ENCODE results near the gene MFSD8. TPM values are rescaled to one million over a fixed set of nuclear protein-coding genes. Genes with fewer than 3 reads are reported as not detected.
A peak's percentile ranks its signal among the peaks of the same experiment; 100 is the strongest.
"Not testable (repeated sequence)": the region's sequence is repeated elsewhere in the genome, so short reads cannot be mapped to it uniquely, and the experiment has no call there.

Gene MFSD8
- total RNA-seq, 1 experiment from 2014 or later: 24.0 TPM

- H3K9me3 ChIP-seq (ENCODE audit: control insufficient read depth, low read depth, low read length): no peaks in the 10 kb centered on the region
- H2AK5ac ChIP-seq (ENCODE audit: insufficient read length, low read length): no peak overlapping the region
- H2BK20ac ChIP-seq (ENCODE audit: low read depth, low read length, poor library complexity, severe bottlenecking): no peak overlapping the region
- H3K14ac ChIP-seq (ENCODE audit: insufficient read depth, low read length): no peak overlapping the region
- no peak overlapping the region for H3T11ph ChIP-seq (ENCODE audit: low read length)
- no peaks in the 10 kb centered on the region for H3K27me3 ChIP-seq (ENCODE audit: insufficient read depth, low read length)
- no peak for DNase-seq
- H4K5ac ChIP-seq (ENCODE audit: insufficient read length, low read depth, low read length): no peak overlapping the region
- TF ChIP-seq, protein P1, sequence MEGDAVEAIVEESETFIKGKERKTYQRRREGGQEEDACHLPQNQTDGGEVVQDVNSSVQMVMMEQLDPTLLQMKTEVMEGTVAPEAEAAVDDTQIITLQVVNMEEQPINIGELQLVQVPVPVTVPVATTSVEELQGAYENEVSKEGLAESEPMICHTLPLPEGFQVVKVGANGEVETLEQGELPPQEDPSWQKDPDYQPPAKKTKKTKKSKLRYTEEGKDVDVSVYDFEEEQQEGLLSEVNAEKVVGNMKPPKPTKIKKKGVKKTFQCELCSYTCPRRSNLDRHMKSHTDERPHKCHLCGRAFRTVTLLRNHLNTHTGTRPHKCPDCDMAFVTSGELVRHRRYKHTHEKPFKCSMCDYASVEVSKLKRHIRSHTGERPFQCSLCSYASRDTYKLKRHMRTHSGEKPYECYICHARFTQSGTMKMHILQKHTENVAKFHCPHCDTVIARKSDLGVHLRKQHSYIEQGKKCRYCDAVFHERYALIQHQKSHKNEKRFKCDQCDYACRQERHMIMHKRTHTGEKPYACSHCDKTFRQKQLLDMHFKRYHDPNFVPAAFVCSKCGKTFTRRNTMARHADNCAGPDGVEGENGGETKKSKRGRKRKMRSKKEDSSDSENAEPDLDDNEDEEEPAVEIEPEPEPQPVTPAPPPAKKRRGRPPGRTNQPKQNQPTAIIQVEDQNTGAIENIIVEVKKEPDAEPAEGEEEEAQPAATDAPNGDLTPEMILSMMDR (conservative IDR thresholded peaks at IDR 0.05): peak; percentile 35
- no peak overlapping the region for H2AFZ ChIP-seq (ENCODE audit: low read length)
- no peaks in the 10 kb centered on the region for H3K4me1 Mint-ChIP-seq
- no peak overlapping the region for H3K4me3 Mint-ChIP-seq
- no peaks in the 10 kb centered on the region for H3K27me3 Mint-ChIP-seq (ENCODE audit: low read depth)
- no peak overlapping the region for H3K27ac ChIP-seq (ENCODE audit: insufficient read length, low read depth, low read length)
- H3K18ac ChIP-seq (ENCODE audit: insufficient read length, low read depth, low read length): no peak overlapping the region
- no peak overlapping the region for H3K4ac ChIP-seq (ENCODE audit: low read depth, low read length)
- H3K79me1 ChIP-seq (ENCODE audit: insufficient read depth, low read depth, low read length, poor library complexity, severe bottlenecking): no peaks in the 10 kb centered on the region
- H2BK12ac ChIP-seq (ENCODE audit: insufficient read length, low read depth, low read length): no peak overlapping the region
- H2BK5ac ChIP-seq (ENCODE audit: insufficient read length, low read length): no peak overlapping the region
- no peak overlapping the region for H3K56ac ChIP-seq (ENCODE audit: insufficient read length, low read depth, low read length)
- H4K91ac ChIP-seq (ENCODE audit: insufficient read length, low read depth, low read length): no peak overlapping the region
- no CpG with 5 or more reads among the region's 8 CpGs for WGBS (ENCODE audit: extremely low coverage, insufficient read length, low lambda C conversion rate)
- H2BK15ac ChIP-seq (ENCODE audit: low read depth, low read length): no peak overlapping the region
- no peaks in the 10 kb centered on the region for H3K79me2 ChIP-seq (ENCODE audit: insufficient read depth, low read length)
- H3K27ac Mint-ChIP-seq: peak overlapping the region in 2 of 3 experiments; percentile 60 to 71; a peak in 2 of 7 replicates
- H3K4me1 ChIP-seq (ENCODE audit: insufficient read depth, low read length): no peaks in the 10 kb centered on the region
- no peak overlapping the region for H2BK120ac ChIP-seq (ENCODE audit: low read depth, low read length, poor library complexity, severe bottlenecking)
- H4K8ac ChIP-seq (replicated peaks; ENCODE audit: insufficient read length, low read depth, low read length): no peak overlapping the region
- H4K20me1 ChIP-seq (ENCODE audit: control insufficient read depth, insufficient read depth, insufficient read length): no peaks in the 10 kb centered on the region
- H3K9me3 Mint-ChIP-seq: peaks cover 4 to 11% of the 10 kb centered on the region in 2 experiments; a peak in 4 of 5 replicates
- H3K4me2 ChIP-seq (ENCODE audit: insufficient read depth, insufficient read length, low read length): no peak overlapping the region
- no peak overlapping the region for H3K23ac ChIP-seq (ENCODE audit: insufficient read length, low read depth, low read length)
- no peak overlapping the region for H3K9ac ChIP-seq (ENCODE audit: extremely low read depth, insufficient read length, low read length)
- no peaks in the 10 kb centered on the region for H3K23me2 ChIP-seq (ENCODE audit: insufficient read length, low read depth, low read length, poor library complexity, severe bottlenecking)
- peaks cover 36 to 57% (median 43%) of the 10 kb centered on the region in 3 experiments for H3K36me3 Mint-ChIP-seq (ENCODE audit: insufficient read depth in 1 of 3, low read depth in 3 of 3)
Measured at GRCh38 chr4:127997534-127998388, 32.8 kb upstream of the MFSD8 start.

DNA sequence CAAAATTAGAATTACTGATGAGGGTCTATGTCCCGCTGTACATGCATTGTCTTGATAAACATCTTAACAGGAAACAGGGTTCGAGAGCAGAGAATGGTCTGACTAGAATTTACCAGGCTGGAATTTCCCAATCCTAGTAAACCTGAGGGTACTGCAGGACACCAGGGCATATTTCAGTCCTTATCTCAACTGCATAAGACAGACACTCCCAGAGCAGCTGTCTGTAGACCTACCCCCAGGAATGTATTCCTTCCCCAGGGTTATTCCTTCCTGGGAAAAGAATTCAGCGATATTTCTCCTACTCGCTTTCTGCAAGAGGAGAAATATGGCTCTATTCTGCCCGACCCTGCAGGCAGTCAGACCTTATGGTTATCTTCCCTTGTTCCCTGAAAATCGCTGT is 31.5 kb upstream of the MFSD8 start:
- Mint-ChIP-seq H3K9me3 (peaks cover 4 to 11% of the 10 kb centered on the region in 2 experiments; a peak in 4 of 5 replicates), H3K36me3 (ENCODE audit: insufficient read depth in 1 of 3, low read depth in 3 of 3) (peaks cover 31 to 49% (median 34%) of the 10 kb centered on the region in 3 experiments)
- H3K27ac Mint-ChIP-seq; H4K5ac ChIP-seq (ENCODE audit: insufficient read length, low read depth, low read length); DNase-seq; H2AFZ ChIP-seq (ENCODE audit: low read length); H4K91ac ChIP-seq (ENCODE audit: insufficient read length, low read depth, low read length); H3K27ac ChIP-seq (ENCODE audit: insufficient read length, low read depth, low read length); H3K4ac ChIP-seq (ENCODE audit: low read depth, low read length); H3K27me3 ChIP-seq (ENCODE audit: insufficient read depth, low read length); H3K4me1 Mint-ChIP-seq; H3K18ac ChIP-seq (ENCODE audit: insufficient read length, low read depth, low read length); H3K27me3 Mint-ChIP-seq (ENCODE audit: low read depth); H4K8ac ChIP-seq (replicated peaks; ENCODE audit: insufficient read length, low read depth, low read length); H3K79me1 ChIP-seq (ENCODE audit: insufficient read depth, low read depth, low read length, poor library complexity, severe bottlenecking); H2AK5ac ChIP-seq (ENCODE audit: insufficient read length, low read length); H3K9ac ChIP-seq (ENCODE audit: extremely low read depth, insufficient read length, low read length); H4K20me1 ChIP-seq (ENCODE audit: control insufficient read depth, insufficient read depth, insufficient read length); H3K9me3 ChIP-seq (ENCODE audit: control insufficient read depth, low read depth, low read length); H3K4me2 ChIP-seq (ENCODE audit: insufficient read depth, insufficient read length, low read length); H2BK5ac ChIP-seq (ENCODE audit: insufficient read length, low read length); H2BK15ac ChIP-seq (ENCODE audit: low read depth, low read length); H3K79me2 ChIP-seq (ENCODE audit: insufficient read depth, low read length); H3K23me2 ChIP-seq (ENCODE audit: insufficient read length, low read depth, low read length, poor library complexity, severe bottlenecking); H2BK12ac ChIP-seq (ENCODE audit: insufficient read length, low read depth, low read length); H3K4me3 Mint-ChIP-seq; H2BK20ac ChIP-seq (ENCODE audit: low read depth, low read length, poor library complexity, severe bottlenecking); H2BK120ac ChIP-seq (ENCODE audit: low read depth, low read length, poor library complexity, severe bottlenecking); H3K56ac ChIP-seq (ENCODE audit: insufficient read length, low read depth, low read length); H3K23ac ChIP-seq (ENCODE audit: insufficient read length, low read depth, low read length); H3K14ac ChIP-seq (ENCODE audit: insufficient read depth, low read length); H3T11ph ChIP-seq (ENCODE audit: low read length); H3K4me1 ChIP-seq (ENCODE audit: insufficient read depth, low read length): not testable (repeated sequence)
- WGBS (ENCODE audit: extremely low coverage, insufficient read length, low lambda C conversion rate): no CpG with 5 or more reads among the region's 6 CpGs

All from H9 (cell line).